ENCODE measurements around the gene CTU1. TPM values are rescaled to one million over a fixed set of nuclear protein-coding genes. Genes with fewer than 3 reads are reported as not detected.
"Not testable (repeated sequence)": the region's sequence is repeated elsewhere in the genome, so short reads cannot be mapped to it uniquely, and the experiment has no call there.

The CTU1 gene
- 9.7 and 11.0 TPM in 2 replicates for total RNA-seq

GRCh38 chr19:51108066-51108804 lies at the start of gene CTU1:
Gene CTU1, minus strand, starts transcription at chr19:51108409. Its CDS starts 3,840 bp downstream, at chr19:51104569.
- peak within 1 kb of the TSS; percentile 82 for H3K27ac Mint-ChIP-seq
- peaks cover 19% of the 10 kb centered on the region for H3K4me1 Mint-ChIP-seq (ENCODE audit: low read depth)
- H3K27me3 Mint-ChIP-seq (ENCODE audit: low read depth) = no peaks in the 10 kb centered on the region

DNA sequence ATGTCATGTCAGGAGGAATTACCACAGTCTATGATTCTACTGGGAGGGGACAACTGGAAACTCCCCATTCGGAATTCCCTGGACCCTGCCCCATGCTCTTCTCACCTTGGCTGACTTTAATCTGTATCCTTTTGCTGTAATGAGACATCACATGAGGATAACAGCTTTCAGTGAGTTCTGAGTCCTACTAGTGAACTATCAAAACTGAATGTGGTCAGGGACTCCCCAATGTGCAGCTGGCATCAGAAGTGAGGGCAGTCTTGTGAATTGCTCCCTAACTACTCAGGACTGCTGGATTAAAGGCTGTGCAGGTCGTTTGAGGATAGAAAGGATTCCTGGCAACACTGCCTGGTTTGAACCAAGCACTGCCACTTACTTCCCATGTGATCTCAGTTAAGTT lies 49.1 kb upstream of the CTU1 start:
- no peaks in the 10 kb centered on the region for H3K9me3 Mint-ChIP-seq
- intact Hi-C loops (cut with micrococcal nuclease) = no loop called here
- peaks cover 18% of the 10 kb centered on the region for H3K27me3 Mint-ChIP-seq (ENCODE audit: low read depth)
- peaks cover 25% of the 10 kb centered on the region for H3K4me1 Mint-ChIP-seq (ENCODE audit: low read depth)
- no peak for DNase-seq (ENCODE audit: low spot score)
- H3K27ac Mint-ChIP-seq = no peak overlapping the region
- no peaks in the 10 kb centered on the region for H3K36me3 Mint-ChIP-seq (ENCODE audit: low read depth)
- no peak overlapping the region for H3K4me3 Mint-ChIP-seq (ENCODE audit: low read depth)

More at GRCh38 chr19:51108066-51108804, at the start of gene CTU1:
- peak within 1 kb of the TSS; percentile 84 for H3K4me3 Mint-ChIP-seq (ENCODE audit: low read depth)
- intact Hi-C loops (cut with micrococcal nuclease) = loop anchor here (1.0 to 5.0 kb wide), 3 partner anchors 303 to 597 kb away; partner anchors contain the start of gene JOSD2
- no peaks in the 10 kb centered on the region for H3K9me3 Mint-ChIP-seq
- peak; percentile 99 for DNase-seq (ENCODE audit: low spot score)
- peaks cover 26% of the 10 kb centered on the region for H3K36me3 Mint-ChIP-seq (ENCODE audit: low read depth)

DNA sequence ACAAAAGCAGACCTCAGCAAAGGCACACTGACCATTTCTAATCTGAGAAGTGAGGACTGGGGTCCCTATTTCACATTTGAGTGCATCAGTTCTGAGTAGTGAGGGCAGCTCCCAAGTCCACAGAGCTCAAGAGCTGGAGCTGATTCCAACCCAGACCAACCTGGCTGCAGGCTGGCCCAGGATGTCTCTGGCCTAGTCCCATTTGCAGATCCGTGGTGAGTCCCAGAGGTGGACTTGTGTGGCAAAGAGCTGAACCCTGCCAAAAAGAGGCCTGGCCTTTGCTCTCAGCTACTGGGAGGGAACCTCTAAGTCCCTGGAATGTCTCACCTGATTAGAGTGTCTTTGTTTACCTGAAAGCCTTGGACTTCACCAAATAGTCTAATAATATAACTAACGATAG lies 48.5 kb upstream of the CTU1 start:
- intact Hi-C loops (cut with micrococcal nuclease) = no loop called here
- no peak overlapping the region for H3K27ac Mint-ChIP-seq
- peaks cover 18% of the 10 kb centered on the region for H3K27me3 Mint-ChIP-seq (ENCODE audit: low read depth)
- no peak for DNase-seq (ENCODE audit: low spot score)
- H3K36me3 Mint-ChIP-seq (ENCODE audit: low read depth) = no peaks in the 10 kb centered on the region
- H3K4me1 Mint-ChIP-seq (ENCODE audit: low read depth) = peaks cover 24% of the 10 kb centered on the region
- no peaks in the 10 kb centered on the region for H3K9me3 Mint-ChIP-seq
- H3K4me3 Mint-ChIP-seq (ENCODE audit: low read depth) = no peak overlapping the region

DNA sequence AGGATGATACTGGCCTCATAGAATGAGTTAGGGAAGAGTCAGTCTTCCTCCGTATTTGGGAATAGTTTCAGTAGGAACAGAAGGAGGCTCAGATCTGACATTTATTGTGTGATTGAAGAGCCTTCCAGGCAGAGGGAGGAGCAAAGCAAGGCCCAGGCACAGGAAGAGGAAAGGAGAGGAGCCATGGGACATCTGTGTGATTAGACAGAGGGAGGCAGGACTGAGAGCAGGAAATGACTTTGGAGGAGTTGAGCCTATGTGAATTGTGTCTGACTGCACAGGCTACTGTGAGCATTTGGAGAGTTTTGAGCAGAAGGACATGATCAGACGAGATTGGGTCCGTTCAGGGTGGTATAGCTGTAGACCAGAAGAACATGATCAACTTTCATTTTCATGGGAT lies 42.4 kb upstream of the CTU1 start:
- no peak overlapping the region for H3K27ac Mint-ChIP-seq
- DNase-seq (ENCODE audit: low spot score) = no peak
- peaks cover 36% of the 10 kb centered on the region for H3K27me3 Mint-ChIP-seq (ENCODE audit: low read depth)
- no peaks in the 10 kb centered on the region for H3K9me3 Mint-ChIP-seq
- intact Hi-C loops (cut with micrococcal nuclease) = no loop called here
- H3K4me3 Mint-ChIP-seq (ENCODE audit: low read depth) = no peak overlapping the region
- no peaks in the 10 kb centered on the region for H3K4me1 Mint-ChIP-seq (ENCODE audit: low read depth)
- no peaks in the 10 kb centered on the region for H3K36me3 Mint-ChIP-seq (ENCODE audit: low read depth)

DNA sequence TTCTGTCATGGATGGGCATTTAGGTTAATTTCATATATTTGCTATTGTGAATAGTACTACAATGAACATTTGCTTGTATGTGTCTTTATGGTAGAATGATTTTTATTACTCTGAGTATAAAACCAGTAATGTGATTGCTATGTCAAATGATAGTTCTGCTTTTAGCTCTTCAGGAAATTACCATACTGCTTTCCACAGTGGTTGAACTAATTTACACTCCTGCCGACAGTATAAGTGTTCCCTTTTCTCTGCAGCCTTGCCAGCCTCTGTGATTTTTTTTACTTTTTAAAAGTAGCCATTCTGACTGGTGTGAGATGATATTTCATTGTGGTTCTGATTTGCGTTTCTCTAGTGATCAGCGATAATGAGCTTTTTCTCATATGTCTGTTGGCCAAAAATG lies 40.4 kb upstream of the CTU1 start:
- Mint-ChIP-seq H3K4me3 (ENCODE audit: low read depth) (no peak overlapping the region), H3K4me1 (ENCODE audit: low read depth) (no peaks in the 10 kb centered on the region), H3K27ac (no peak overlapping the region), H3K27me3 (ENCODE audit: low read depth) (peaks cover 34% of the 10 kb centered on the region), H3K9me3 (no peaks in the 10 kb centered on the region), H3K36me3 (ENCODE audit: low read depth) (no peaks in the 10 kb centered on the region)
- DNase-seq (ENCODE audit: low spot score) = no peak
- intact Hi-C loops (cut with micrococcal nuclease) = no loop called here

DNA sequence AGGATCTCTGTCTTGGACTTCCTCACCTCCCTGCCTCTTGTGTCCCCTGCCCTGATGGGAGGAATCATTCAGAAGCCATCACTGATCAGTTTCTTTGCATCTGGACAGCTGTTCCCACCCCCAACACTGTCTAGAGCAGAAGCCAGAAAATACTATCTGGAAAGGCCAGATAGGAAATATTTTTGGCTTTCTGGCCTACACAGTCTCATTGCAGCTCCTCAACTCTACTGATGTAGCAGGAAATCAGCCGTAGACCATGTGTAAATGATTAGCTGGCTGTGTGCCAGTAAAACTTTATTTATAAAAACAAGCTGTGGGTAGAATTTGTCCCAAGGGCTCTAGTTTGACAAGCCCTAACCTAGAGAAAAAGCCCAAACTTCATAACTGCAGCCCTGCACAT lies 39.5 kb upstream of the CTU1 start:
- H3K4me3 Mint-ChIP-seq (ENCODE audit: low read depth) = no peak overlapping the region
- no peaks in the 10 kb centered on the region for H3K36me3 Mint-ChIP-seq (ENCODE audit: low read depth)
- DNase-seq (ENCODE audit: low spot score) = no peak
- intact Hi-C loops (cut with micrococcal nuclease) = no loop called here
- no peaks in the 10 kb centered on the region for H3K9me3 Mint-ChIP-seq
- H3K4me1 Mint-ChIP-seq (ENCODE audit: low read depth) = no peaks in the 10 kb centered on the region
- no peak overlapping the region for H3K27ac Mint-ChIP-seq
- H3K27me3 Mint-ChIP-seq (ENCODE audit: low read depth) = peaks cover 29% of the 10 kb centered on the region

- Mint-ChIP-seq H3K27ac (no peak overlapping the region), H3K4me3 (ENCODE audit: low read depth) (no peak overlapping the region), H3K4me1 (ENCODE audit: low read depth) (no peaks in the 10 kb centered on the region), H3K27me3 (ENCODE audit: low read depth) (peaks cover 26% of the 10 kb centered on the region), H3K36me3 (ENCODE audit: low read depth) (no peaks in the 10 kb centered on the region), H3K9me3 (no peaks in the 10 kb centered on the region)
- intact Hi-C loops (cut with micrococcal nuclease) = no loop called here
- DNase-seq (ENCODE audit: low spot score) = no peak
These were observed 38.5 kb upstream of the CTU1 start for GRCh38 chr19:51146751-51147150.

GRCh38 chr19:51145916-51146493 lies 37.8 kb upstream of the CTU1 start:
- Mint-ChIP-seq H3K27me3 (ENCODE audit: low read depth) (peaks cover 24% of the 10 kb centered on the region), H3K27ac (no peak overlapping the region), H3K4me1 (ENCODE audit: low read depth) (no peaks in the 10 kb centered on the region), H3K4me3 (ENCODE audit: low read depth) (no peak overlapping the region), H3K36me3 (ENCODE audit: low read depth) (no peaks in the 10 kb centered on the region), H3K9me3 (no peaks in the 10 kb centered on the region)
- intact Hi-C loops (cut with micrococcal nuclease) = no loop called here
- no peak for DNase-seq (ENCODE audit: low spot score)

DNA sequence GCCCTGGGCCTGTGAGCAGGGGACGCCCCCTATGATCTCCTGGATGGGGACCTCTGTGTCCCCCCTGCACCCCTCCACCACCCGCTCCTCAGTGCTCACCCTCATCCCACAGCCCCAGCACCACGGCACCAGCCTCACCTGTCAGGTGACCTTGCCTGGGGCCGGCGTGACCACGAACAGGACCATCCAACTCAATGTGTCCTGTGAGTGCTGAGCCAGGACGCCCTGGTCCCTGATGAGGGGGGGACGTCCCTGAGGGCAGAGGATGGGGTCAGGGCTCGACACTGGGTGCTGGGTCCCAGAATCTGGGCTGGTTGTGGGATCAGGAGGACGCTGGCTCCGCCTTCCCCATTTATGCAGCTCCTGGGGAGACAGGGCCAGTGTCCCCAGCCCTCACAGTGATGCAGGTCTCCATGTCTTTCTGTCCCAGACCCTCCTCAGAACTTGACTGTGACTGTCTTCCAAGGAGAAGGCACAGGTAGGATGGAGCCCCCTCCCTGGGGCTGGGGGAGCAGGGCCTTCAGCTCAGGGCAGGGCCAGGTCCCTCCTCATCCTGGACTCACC lies 36.4 kb upstream of the CTU1 start:
- Mint-ChIP-seq H3K36me3 (ENCODE audit: low read depth) (no peaks in the 10 kb centered on the region), H3K9me3 (no peaks in the 10 kb centered on the region), H3K4me3 (ENCODE audit: low read depth) (no peak overlapping the region), H3K27ac (no peak overlapping the region), H3K4me1 (ENCODE audit: low read depth) (no peaks in the 10 kb centered on the region), H3K27me3 (ENCODE audit: low read depth) (peaks cover 17% of the 10 kb centered on the region)
- DNase-seq (ENCODE audit: low spot score) = no peak
- intact Hi-C loops (cut with micrococcal nuclease) = no loop called here

DNA sequence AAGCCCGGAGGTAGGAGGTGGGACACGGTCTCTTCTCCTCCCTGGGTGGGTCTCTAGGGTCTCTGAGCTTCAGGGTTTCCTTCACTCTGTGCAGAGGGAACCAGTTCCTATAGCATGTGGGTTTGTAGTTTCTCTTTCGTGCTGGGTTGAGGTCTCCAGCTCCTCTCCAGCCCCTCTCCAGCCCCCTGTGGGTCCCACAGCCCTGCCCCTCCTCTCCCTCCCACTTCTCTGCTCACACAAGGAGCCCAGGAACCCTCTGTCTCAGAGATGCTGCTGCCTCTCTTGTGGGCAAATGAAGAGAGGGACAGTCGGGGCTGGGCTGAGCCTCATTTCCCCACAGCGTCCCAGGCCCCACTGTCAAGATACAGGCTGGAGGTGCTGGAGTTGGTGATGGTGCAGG lies 35.3 kb upstream of the CTU1 start:
- Mint-ChIP-seq H3K27me3 (ENCODE audit: low read depth) (peaks cover 13% of the 10 kb centered on the region), H3K4me1 (ENCODE audit: low read depth) (no peaks in the 10 kb centered on the region), H3K27ac (no peak overlapping the region), H3K36me3 (ENCODE audit: low read depth) (no peaks in the 10 kb centered on the region), H3K4me3 (ENCODE audit: low read depth) (no peak overlapping the region), H3K9me3 (no peaks in the 10 kb centered on the region)
- no peak for DNase-seq (ENCODE audit: low spot score)
- intact Hi-C loops (cut with micrococcal nuclease) = no loop called here

GRCh38 chr19:51142809-51143475 lies 34.7 kb upstream of the CTU1 start:
- DNase-seq (ENCODE audit: low spot score); H3K9me3 Mint-ChIP-seq; H3K36me3 Mint-ChIP-seq (ENCODE audit: low read depth); intact Hi-C loops (cut with micrococcal nuclease); H3K4me3 Mint-ChIP-seq (ENCODE audit: low read depth); H3K27ac Mint-ChIP-seq; H3K4me1 Mint-ChIP-seq (ENCODE audit: low read depth): not testable (repeated sequence)
- H3K27me3 Mint-ChIP-seq (ENCODE audit: low read depth) = peaks cover 13% of the 10 kb centered on the region

GRCh38 chr19:51142119-51142518 lies 33.9 kb upstream of the CTU1 start, which contains the start of gene SIGLEC7:
Gene SIGLEC7, plus strand, starts transcription at chr19:51142301. Its CDS starts 69 bp downstream, at chr19:51142370.
- Mint-ChIP-seq H3K36me3 (ENCODE audit: low read depth) (no peaks in the 10 kb centered on the region), H3K27ac (no peak within 1 kb of the TSS), H3K9me3 (no peaks in the 10 kb centered on the region), H3K27me3 (ENCODE audit: low read depth) (peaks cover 13% of the 10 kb centered on the region), H3K4me3 (ENCODE audit: low read depth) (no peak within 1 kb of the TSS), H3K4me1 (ENCODE audit: low read depth) (peaks cover 4% of the 10 kb centered on the region)
- intact Hi-C loops (cut with micrococcal nuclease) = no loop called here
- no peak for DNase-seq (ENCODE audit: low spot score)

GRCh38 chr19:51141181-51141580 lies 33.0 kb upstream of the CTU1 start:
- Mint-ChIP-seq H3K4me3 (ENCODE audit: low read depth) (no peak overlapping the region), H3K4me1 (ENCODE audit: low read depth) (peaks cover 5% of the 10 kb centered on the region)

More at GRCh38 chr19:51141181-51141580, 33.0 kb upstream of the CTU1 start:
- no peaks in the 10 kb centered on the region for H3K36me3 Mint-ChIP-seq (ENCODE audit: low read depth)
- intact Hi-C loops (cut with micrococcal nuclease) = no loop called here
- no peaks in the 10 kb centered on the region for H3K9me3 Mint-ChIP-seq
- peaks cover 15% of the 10 kb centered on the region for H3K27me3 Mint-ChIP-seq (ENCODE audit: low read depth)
- DNase-seq (ENCODE audit: low spot score) = no peak
- H3K27ac Mint-ChIP-seq = no peak overlapping the region
